ENCODE measurements around the gene TUBGCP6.

- no peak for TF ChIP-seq POLR2A (IDR thresholded peaks at IDR 0.05; ENCODE audit: low read length)
- no peak for TF ChIP-seq GATA1 (IDR thresholded peaks at IDR 0.05; ENCODE audit: low read depth, low read length)
Measured at GRCh38 chr22:50169774-50170341, 75.0 kb downstream of the TUBGCP6 start.
